ENCODE results near the gene PDXDC1. TPM values are rescaled to one million over a fixed set of nuclear protein-coding genes. Genes with fewer than 3 reads are reported as not detected.
A peak's percentile ranks its signal among the peaks of the same experiment; 100 is the strongest.
"Not testable (repeated sequence)": the region's sequence is repeated elsewhere in the genome, so short reads cannot be mapped to it uniquely, and the experiment has no call there.

Gene PDXDC1
- total RNA-seq, 2 experiments from 2014 or later = 53.7 to 55.6 TPM

DNA sequence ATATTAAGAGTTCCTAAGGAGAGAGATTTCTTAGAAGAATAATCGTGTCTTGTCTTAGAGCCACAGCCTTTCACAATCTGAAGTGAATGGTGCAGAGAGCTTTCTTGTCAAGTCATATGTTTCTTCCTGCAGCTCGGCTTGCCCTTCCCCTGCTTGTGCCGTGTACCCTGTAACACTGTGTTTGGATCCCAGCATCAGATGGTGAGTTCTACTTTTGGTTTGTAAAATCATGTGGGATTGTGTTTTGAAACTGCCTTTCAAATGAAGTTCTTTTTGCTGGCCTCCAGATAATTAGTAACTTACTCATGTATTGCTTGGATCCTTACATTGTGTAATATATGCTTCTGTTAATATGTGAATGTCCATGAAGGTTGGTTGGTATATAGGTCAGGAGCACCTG is 33.8 kb downstream of the PDXDC1 start:
- H3K4me3 Mint-ChIP-seq; H3K27ac Mint-ChIP-seq; H3K27me3 Mint-ChIP-seq; CTCF ChIA-PET; H3K4me1 Mint-ChIP-seq (ENCODE audit: low read depth); H3K9me3 Mint-ChIP-seq; DNase-seq; intact Hi-C loops (cut with micrococcal nuclease); POLR2A ChIA-PET: not testable (repeated sequence)
- H3K36me3 Mint-ChIP-seq = peaks cover 31% of the 10 kb centered on the region

DNA sequence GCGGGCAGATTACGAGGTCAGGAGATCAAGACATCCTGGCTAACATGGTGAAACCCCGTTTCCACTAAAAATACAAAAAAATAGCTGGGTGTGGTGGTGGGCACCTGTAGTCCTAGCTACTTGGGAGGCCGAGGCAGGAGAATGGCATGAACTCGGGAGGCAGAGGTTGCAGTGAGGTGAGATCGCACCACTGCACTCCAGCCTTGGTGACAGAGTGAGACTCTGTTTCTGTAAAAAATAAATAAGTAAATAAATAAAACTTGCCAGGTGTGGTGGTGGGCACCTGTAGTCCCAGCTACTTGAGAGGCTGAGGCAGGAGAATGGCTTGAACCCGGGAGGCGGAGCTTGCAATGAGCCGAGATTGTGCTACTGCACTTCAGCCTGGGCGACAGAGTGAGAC is 38.1 kb downstream of the PDXDC1 start:
- POLR2A ChIA-PET; DNase-seq; intact Hi-C loops (cut with micrococcal nuclease); H3K4me3 Mint-ChIP-seq; H3K9me3 Mint-ChIP-seq; H3K27me3 Mint-ChIP-seq; CTCF ChIA-PET; H3K27ac Mint-ChIP-seq: not testable (repeated sequence)
- peaks cover 32% of the 10 kb centered on the region for H3K36me3 Mint-ChIP-seq
- peaks cover 20% of the 10 kb centered on the region for H3K4me1 Mint-ChIP-seq (ENCODE audit: low read depth)

DNA sequence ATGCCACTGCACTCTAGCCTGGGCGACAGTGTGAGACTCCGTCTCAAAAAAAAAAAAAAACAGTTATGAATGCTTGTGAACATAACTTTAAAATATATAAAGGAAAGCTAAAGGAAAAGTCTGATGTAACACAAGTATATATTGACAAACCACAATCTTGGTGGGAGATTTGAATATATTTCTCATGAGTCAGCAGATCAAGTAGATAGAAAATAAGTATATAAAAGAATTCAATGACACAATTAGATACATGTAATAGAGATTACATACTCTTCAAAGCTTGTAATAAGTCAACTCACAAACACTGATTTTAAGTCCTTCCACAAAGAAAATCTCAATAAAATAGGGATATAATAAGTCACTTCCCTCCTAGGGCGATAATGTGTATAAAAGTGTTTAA is 40.8 kb downstream of the PDXDC1 start:
- intact Hi-C loops (cut with micrococcal nuclease); POLR2A ChIA-PET; H3K27me3 Mint-ChIP-seq; CTCF ChIA-PET; H3K27ac Mint-ChIP-seq; H3K9me3 Mint-ChIP-seq; DNase-seq; H3K4me3 Mint-ChIP-seq: not testable (repeated sequence)
- H3K36me3 Mint-ChIP-seq = peaks cover 33% of the 10 kb centered on the region
- H3K4me1 Mint-ChIP-seq (ENCODE audit: low read depth) = peaks cover 20% of the 10 kb centered on the region

DNA sequence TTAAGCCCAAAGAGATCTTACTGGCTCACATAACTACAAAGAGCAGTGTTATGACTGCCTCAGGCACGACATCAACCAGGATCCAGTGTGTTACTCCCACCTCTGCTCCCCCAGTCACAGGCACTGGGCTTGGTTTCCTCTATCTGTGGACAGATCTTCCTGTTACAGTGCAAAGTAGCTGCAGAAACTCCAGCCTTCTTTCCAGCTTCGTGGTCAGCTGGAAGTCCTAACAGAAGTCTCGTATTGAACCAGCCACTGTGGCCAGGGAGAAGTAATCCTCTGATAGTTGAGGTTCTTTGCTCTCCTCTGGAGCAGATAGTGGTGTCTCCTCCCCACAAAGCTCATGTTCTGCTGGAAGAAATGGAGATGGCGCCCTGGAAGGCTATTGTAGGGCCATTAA is 41.5 kb downstream of the PDXDC1 start:
- H3K27me3 Mint-ChIP-seq; H3K9me3 Mint-ChIP-seq; POLR2A ChIA-PET; intact Hi-C loops (cut with micrococcal nuclease); DNase-seq; H3K4me3 Mint-ChIP-seq; CTCF ChIA-PET: not testable (repeated sequence)
- H3K36me3 Mint-ChIP-seq = peaks cover 29% of the 10 kb centered on the region
- peaks cover 20% of the 10 kb centered on the region for H3K4me1 Mint-ChIP-seq (ENCODE audit: low read depth)
- H3K27ac Mint-ChIP-seq = peak overlapping the region; percentile 40

DNA sequence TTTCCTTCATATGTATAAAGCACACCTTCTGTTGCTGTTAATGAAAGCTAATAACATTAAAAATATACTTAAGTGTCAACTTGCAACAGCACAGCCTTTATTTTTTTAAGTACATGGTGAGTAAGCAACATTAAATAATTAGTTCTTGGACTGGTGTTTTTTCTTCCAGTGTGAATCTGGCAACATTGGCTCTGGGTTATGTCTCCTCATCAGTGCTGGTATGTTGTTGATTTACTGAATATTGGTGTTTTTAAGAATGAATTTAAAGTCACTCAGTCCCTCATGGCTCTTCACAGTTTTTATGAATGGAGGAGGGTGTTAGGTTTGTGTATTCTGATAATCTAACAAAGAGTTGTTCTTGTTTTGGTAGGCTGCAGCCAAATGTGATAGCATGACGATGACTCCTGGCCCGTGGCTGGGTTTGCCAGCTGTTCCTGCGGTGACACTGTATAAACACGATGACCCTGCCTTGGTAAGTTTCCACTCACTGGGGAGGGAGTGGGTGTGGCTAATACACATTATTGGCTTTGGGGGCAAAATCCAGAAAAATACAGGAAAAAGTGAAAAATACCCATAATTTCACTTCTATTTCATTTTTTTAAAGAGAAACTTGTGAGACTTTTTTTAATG is 42.2 kb downstream of the PDXDC1 start:
- H3K36me3 Mint-ChIP-seq = peaks cover 27% of the 10 kb centered on the region
- DNase-seq; H3K9me3 Mint-ChIP-seq; H3K27me3 Mint-ChIP-seq; CTCF ChIA-PET; intact Hi-C loops (cut with micrococcal nuclease); POLR2A ChIA-PET; H3K4me3 Mint-ChIP-seq: not testable (repeated sequence)
- H3K27ac Mint-ChIP-seq = peak overlapping the region; percentile 58
- peaks cover 26% of the 10 kb centered on the region for H3K4me1 Mint-ChIP-seq (ENCODE audit: low read depth)

DNA sequence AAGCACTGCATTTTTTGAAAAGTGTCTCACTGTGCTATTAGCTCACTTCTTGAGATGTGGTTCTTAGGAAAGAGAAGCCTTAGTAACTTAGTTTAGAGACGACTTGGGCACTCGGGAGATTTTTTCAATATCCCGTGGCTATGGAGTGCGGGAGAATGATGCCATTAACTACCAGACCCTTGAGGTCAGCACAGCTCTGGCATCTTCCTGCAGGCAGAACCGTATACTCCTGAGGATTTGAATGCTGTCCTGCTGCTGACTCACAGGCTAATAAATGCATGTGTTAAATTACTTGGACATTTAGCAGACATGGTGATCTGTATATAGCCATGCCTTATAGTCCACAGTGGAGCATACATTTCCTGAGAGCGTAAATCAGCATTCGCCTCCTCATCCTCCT is 46.6 kb downstream of the PDXDC1 start:
- DNase-seq; intact Hi-C loops (cut with micrococcal nuclease); H3K27ac Mint-ChIP-seq; H3K4me3 Mint-ChIP-seq; H3K9me3 Mint-ChIP-seq; POLR2A ChIA-PET; H3K27me3 Mint-ChIP-seq; CTCF ChIA-PET: not testable (repeated sequence)
- Mint-ChIP-seq H3K36me3 (peaks cover 34% of the 10 kb centered on the region), H3K4me1 (ENCODE audit: low read depth) (peaks cover 11% of the 10 kb centered on the region)

DNA sequence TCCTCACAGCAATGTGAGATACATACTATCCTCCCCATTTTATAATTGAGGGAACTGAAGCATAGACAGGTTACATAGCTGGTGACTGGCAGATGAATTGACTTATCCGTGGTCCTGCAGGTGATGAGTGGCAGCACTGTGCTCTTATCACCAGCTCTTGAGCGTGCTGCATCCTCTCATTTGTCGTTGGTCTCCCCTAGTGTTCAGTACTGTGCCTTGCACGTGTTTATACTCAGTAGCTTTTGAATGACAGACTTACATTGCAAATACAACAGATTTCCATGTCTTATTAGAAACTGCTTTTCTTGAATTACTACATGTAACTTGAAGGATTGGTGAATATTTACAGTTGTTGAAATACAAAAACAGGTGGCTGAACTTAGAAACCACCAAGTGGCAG is 47.4 kb downstream of the PDXDC1 start:
- H3K4me3 Mint-ChIP-seq; H3K9me3 Mint-ChIP-seq; intact Hi-C loops (cut with micrococcal nuclease); H3K4me1 Mint-ChIP-seq (ENCODE audit: low read depth); H3K27me3 Mint-ChIP-seq; POLR2A ChIA-PET: not testable (repeated sequence)
- CTCF ChIA-PET = interaction anchor here (1.2 kb wide), 1 partner anchor 660 kb away, joined by 6 read pairs; no protein-coding TSS in a partner anchor
- peak; percentile 57 for DNase-seq
- Mint-ChIP-seq H3K36me3 (peaks cover 29% of the 10 kb centered on the region), H3K27ac (peak overlapping the region; percentile 19)

DNA sequence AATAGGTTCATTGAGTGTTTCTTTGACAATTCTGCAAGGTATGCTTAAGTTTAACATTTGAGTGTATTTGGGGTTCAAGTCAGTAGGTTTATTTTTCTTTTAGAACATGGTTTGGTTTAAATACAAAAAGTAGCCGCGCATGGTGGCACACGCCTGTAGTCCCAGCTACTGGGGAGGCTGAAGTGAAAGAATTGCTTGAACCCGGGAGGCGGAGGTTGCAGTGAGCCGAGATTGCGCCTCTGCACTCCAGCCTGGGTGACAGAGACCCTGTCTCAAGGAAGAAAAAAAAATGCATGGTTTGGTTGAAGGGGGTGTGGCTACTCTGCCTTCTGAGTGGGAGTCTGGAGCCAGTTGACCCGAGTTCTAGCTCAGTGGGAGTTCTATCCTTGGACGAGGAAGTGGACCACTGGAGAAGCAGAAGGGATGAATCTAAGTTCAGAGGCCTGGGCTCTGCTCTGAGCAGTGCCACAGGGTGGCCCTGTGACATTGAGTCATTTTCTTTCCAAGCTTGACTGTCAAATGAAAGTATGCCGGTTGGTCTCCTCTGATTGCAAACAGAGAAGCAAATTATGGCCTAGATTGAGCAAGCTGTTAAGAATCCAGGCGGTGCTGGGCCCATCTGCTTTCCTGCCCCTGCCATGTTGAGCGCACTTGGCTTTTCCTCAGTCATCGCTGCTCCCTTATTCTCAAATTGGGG is 48.7 kb downstream of the PDXDC1 start:
- H3K9me3 Mint-ChIP-seq; DNase-seq; POLR2A ChIA-PET; intact Hi-C loops (cut with micrococcal nuclease); H3K4me1 Mint-ChIP-seq (ENCODE audit: low read depth); H3K27me3 Mint-ChIP-seq; H3K27ac Mint-ChIP-seq; CTCF ChIA-PET; H3K4me3 Mint-ChIP-seq: not testable (repeated sequence)
- H3K36me3 Mint-ChIP-seq = peaks cover 32% of the 10 kb centered on the region

DNA sequence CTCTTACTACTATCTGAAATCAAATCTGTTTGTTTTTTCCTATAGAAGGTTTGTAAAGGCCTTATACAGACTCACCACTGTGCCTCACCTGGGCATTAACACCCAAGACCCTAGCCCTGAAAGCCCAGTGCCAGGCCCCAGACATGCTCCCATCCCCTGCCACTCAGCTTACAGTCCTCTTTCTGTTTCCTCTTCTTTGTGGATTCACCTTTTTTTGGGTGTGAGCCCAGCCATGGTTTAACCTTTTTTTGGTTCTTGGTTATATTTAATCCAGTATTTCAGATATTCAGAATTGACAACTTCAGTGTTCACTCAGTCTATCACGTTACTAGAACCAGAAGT is 50.0 kb downstream of the PDXDC1 start:
- H3K27me3 Mint-ChIP-seq; H3K27ac Mint-ChIP-seq; H3K9me3 Mint-ChIP-seq; CTCF ChIA-PET; H3K4me3 Mint-ChIP-seq; intact Hi-C loops (cut with micrococcal nuclease); DNase-seq; POLR2A ChIA-PET; H3K4me1 Mint-ChIP-seq (ENCODE audit: low read depth): not testable (repeated sequence)
- peaks cover 31% of the 10 kb centered on the region for H3K36me3 Mint-ChIP-seq

DNA sequence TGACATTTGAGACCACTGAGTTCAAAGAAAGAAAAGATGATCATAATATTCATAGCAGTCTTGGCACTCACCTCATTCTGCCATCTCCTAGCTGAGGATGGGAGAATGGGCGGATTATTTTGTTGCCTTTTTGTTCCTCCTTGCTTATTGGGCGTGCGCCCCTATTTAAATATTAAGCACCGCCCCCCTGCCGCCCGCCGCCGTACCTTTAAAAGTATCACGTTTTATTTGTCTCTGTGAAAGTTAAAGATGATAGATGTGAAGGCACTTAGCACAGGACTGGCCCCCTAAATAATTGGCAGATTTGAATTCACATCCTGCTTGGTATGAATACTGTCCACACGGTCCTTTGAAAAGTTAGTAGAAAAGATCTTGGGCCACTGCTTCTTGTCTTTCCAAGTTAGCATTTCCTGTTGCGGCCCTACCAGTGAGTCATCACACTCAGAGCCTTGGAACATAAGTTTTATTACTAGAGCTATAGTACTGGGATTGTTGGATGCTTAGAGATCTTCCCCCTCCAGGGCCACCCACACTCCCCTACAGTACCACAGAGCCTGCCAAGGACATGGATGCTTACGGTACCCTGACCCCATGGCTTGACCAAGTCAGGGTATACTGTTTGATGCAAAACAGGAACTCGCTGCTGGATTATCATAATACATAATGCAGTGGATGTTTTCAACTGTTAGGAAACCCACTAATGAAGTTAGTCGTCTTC is 50.6 kb downstream of the PDXDC1 start:
- H3K27ac Mint-ChIP-seq, POLR2A ChIA-PET, CTCF ChIA-PET: not testable (repeated sequence)

DNA sequence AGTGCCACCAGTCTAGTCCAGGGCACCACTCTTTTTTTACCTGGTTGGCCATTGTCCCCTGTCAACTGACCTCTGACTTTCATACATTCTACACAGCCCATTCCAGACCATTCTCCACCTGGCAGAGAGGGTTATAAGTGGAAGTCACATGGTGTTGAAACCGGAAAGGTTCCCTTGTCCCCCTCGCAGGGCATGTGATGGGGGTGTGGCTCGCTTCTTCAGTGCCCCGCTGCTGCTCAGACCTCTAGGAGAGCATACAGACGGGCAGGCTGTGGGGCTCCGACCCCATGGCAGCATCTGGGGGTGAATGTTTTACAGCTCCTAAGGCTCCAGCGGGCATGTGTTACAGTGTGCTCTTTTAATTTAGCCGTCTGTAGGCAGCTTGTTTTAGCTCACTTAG is 52.2 kb downstream of the PDXDC1 start:
- H3K36me3 Mint-ChIP-seq = peaks cover 39% of the 10 kb centered on the region
- H3K27ac Mint-ChIP-seq; H3K9me3 Mint-ChIP-seq; POLR2A ChIA-PET; H3K4me1 Mint-ChIP-seq (ENCODE audit: low read depth); intact Hi-C loops (cut with micrococcal nuclease); CTCF ChIA-PET; H3K27me3 Mint-ChIP-seq; H3K4me3 Mint-ChIP-seq; DNase-seq: not testable (repeated sequence)

More for the DNA sequence above, 50.6 kb downstream of the PDXDC1 start:
- H3K4me1 Mint-ChIP-seq (ENCODE audit: low read depth); H3K4me3 Mint-ChIP-seq; intact Hi-C loops (cut with micrococcal nuclease); H3K9me3 Mint-ChIP-seq; DNase-seq; H3K27me3 Mint-ChIP-seq: not testable (repeated sequence)
- H3K36me3 Mint-ChIP-seq = peaks cover 31% of the 10 kb centered on the region

DNA sequence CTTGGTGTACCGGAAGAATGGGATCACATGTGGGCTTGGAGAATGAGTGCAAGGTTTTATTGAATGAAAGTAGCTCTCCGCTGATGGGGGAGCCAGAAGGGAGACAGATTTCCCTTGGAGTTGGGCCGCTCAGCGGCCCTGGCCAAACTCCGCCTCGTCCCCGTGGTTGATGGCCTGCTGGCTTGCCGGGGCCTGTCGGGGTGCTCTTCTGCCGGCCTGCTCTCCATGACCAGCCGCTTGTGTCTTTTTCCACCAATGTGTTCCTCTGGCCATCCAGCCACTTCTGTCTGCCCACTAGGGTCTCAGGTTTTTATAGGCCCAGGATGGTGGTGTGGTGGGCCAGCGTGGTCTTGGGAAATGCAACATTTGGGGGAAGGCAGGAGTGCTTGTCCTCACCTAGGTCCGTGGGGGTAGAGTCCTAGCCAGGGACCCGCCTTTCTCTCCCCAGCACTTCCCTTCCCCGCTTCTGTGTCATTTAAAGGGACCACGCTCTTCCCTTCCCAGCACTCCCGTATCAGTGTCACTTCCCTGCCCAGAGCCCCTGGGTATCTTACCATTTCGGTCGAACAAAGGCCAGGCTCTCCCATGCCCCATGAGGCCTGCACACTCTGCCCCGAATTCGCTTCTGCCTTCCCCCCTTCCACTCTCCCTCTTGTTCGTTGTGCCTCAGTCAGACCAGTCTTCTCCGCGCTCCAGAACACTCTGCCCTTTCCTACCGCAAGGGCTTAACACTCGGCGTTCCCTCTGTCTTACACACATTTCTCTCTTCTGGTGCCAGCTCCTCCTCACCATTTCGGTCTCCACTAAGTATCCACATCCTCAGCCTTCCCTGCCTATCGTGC is 52.9 kb downstream of the PDXDC1 start:
- H3K4me3 Mint-ChIP-seq; H3K9me3 Mint-ChIP-seq; DNase-seq; H3K4me1 Mint-ChIP-seq (ENCODE audit: low read depth); H3K27ac Mint-ChIP-seq; H3K27me3 Mint-ChIP-seq; POLR2A ChIA-PET; CTCF ChIA-PET; intact Hi-C loops (cut with micrococcal nuclease): not testable (repeated sequence)
- peaks cover 41% of the 10 kb centered on the region for H3K36me3 Mint-ChIP-seq

Data from activated CD4-positive, alpha-beta memory T cell treated with anti-CD3 and anti-CD28 coated beads for 36 hours (primary cell).